NCI-H1694 treated with DMSO at 0.1 percent for 48 hours (cell line): ENCODE measurements around the gene NALCN.
"Not testable (repeated sequence)": the region's sequence is repeated elsewhere in the genome, so short reads cannot be mapped to it uniquely, and the experiment has no call there.

Source experiments
- DNase-seq: peaks from one replicate; lab custom pipeline; 2025; lab: John Stamatoyannopoulos, UW

NALCN gene

GRCh38 chr13:101341464-101341863, 74.8 kb downstream of the NALCN start:
- no peak for DNase-seq

GRCh38 chr13:101339202-101339601, 77.1 kb downstream of the NALCN start:
- no peak for DNase-seq

- DNase-seq = no peak
These were observed 83.7 kb downstream of the NALCN start for GRCh38 chr13:101332583-101332982.

- DNase-seq = no peak
These were observed 84.6 kb downstream of the NALCN start for GRCh38 chr13:101331731-101332130.

- no peak for DNase-seq
These were observed 88.4 kb downstream of the NALCN start for GRCh38 chr13:101327871-101328270.

GRCh38 chr13:101326710-101327109, 89.6 kb downstream of the NALCN start:
- no peak for DNase-seq

GRCh38 chr13:101325423-101325822, 90.9 kb downstream of the NALCN start:
- no peak for DNase-seq

GRCh38 chr13:101323601-101324000, 92.7 kb downstream of the NALCN start:
- no peak for DNase-seq

GRCh38 chr13:101317986-101318523, 98.3 kb downstream of the NALCN start:
- DNase-seq = no peak

GRCh38 chr13:101313479-101313878, 102.8 kb downstream of the NALCN start:
- not testable (repeated sequence) for DNase-seq

- DNase-seq = no peak
These were observed 107.2 kb downstream of the NALCN start for GRCh38 chr13:101309014-101309619.

GRCh38 chr13:101308247-101309013, 107.9 kb downstream of the NALCN start:
- DNase-seq = no peak

GRCh38 chr13:101307181-101307701, 109.1 kb downstream of the NALCN start:
- no peak for DNase-seq

- DNase-seq = no peak
These were observed 109.5 kb downstream of the NALCN start for GRCh38 chr13:101306773-101307172.

GRCh38 chr13:101305981-101306411, 110.3 kb downstream of the NALCN start:
- no peak for DNase-seq

- no peak for DNase-seq
These were observed 112.8 kb downstream of the NALCN start for GRCh38 chr13:101303521-101303920.

GRCh38 chr13:101301053-101301452, 115.3 kb downstream of the NALCN start:
- DNase-seq = no peak

- no peak for DNase-seq
These were observed 115.8 kb downstream of the NALCN start for GRCh38 chr13:101300531-101300930.

- DNase-seq = no peak
These were observed 117.8 kb downstream of the NALCN start for GRCh38 chr13:101298517-101298916.

- DNase-seq = no peak
These were observed 118.5 kb downstream of the NALCN start for GRCh38 chr13:101297794-101298193.

- no peak for DNase-seq
These were observed 123.6 kb downstream of the NALCN start for GRCh38 chr13:101292711-101293110.

GRCh38 chr13:101291646-101292515, 124.4 kb downstream of the NALCN start:
- DNase-seq = no peak
